Inflammatory macrophage (primary cell): ENCODE results near the gene COL17A1.

Experiments
- DNase-seq, 2 donors: peaks; one replicate each; pipeline ENCODE4 v3.0.0-alpha.2; 2020 to 2022

The COL17A1 gene

DNA sequence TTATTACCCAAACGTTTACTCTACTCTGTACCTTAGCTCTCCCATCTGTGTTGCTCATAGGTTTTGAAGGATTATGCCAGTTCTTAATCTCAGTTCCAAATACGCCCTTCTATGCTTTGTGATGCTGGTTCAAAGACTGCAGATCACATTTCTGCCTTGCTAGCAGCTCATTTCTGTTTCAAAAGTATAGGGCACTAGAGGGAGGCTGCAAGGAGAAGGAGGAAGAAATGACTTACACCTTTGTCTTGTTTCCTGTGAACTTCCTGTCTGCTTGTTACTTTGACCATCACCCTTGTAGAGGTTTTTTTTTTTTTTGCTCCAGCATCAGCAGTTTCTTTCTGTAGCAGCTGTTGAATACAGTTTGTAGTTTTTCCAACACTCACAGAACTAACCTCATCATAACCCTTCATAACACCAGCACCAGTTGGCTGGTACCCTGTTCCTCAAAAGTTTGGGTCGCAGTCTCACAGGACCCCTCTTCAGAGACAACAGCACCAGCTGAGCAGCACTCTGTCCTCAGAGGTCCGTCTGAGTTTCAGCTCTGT, 102.2 kb downstream of the COL17A1 start:
- no peak for DNase-seq

- no peak for DNase-seq
These were observed 103.0 kb downstream of the COL17A1 start for GRCh38 chr10:103982639-103983038.
